HepG2 (cell line): ENCODE measurements around the gene MRPL48. TPM values are rescaled to one million over a fixed set of nuclear protein-coding genes. Genes with fewer than 3 reads are reported as not detected.
A peak's percentile ranks its signal among the peaks of the same experiment; 100 is the strongest.

Experiments
- DMTF1 ChIP-seq: sonication (generic); formaldehyde crosslinking; IDR thresholded peaks from 2 replicates; pipeline ENCODE4 v1.4.0; 2020; ENCODE audit warnings: mild to moderate bottlenecking, missing genetic modification reagents
- FOXP1 ChIP-seq, 2 experiments: fragments of 450-650 bp in 1 of 2; IDR thresholded peaks; 2 replicates each; pipeline ENCODE4 v1.6.1; 2017 to 2018; ENCODE audit warnings: antibody characterized with exemption in 1 of 2
- GRHL1 ChIP-seq: sonication (generic); formaldehyde crosslinking; conservative IDR thresholded peaks from 2 replicates; pipeline ENCODE4 v1.8.0; 2022; ENCODE audit warnings: missing genetic modification reagents
- KLF16 ChIP-seq, 2 experiments: sonication (generic) in 1 of 2; formaldehyde crosslinking in 1 of 2; IDR thresholded peaks; 2 replicates each; pipeline versions ENCODE4 v1.6.1 to v1.8.0; 2016 to 2023; ENCODE audit warnings: missing genetic modification reagents in 2 of 2, missing compliant biosample characterization in 1 of 2
- NR3C1 ChIP-seq: sonication (generic); formaldehyde crosslinking; IDR thresholded peaks from 2 replicates; pipeline ENCODE4 v1.4.0; 2020; ENCODE audit warnings: missing genetic modification reagents
- POGZ ChIP-seq: sonication (generic); formaldehyde crosslinking; IDR thresholded peaks from 2 replicates; pipeline ENCODE4 v1.4.0; 2020; ENCODE audit warnings: mild to moderate bottlenecking, missing genetic modification reagents
- RARA ChIP-seq: IDR thresholded peaks from 2 replicates; pipeline ENCODE4 v1.6.1; 2016; ENCODE audit warnings: missing genetic modification reagents, missing compliant biosample characterization
- RFXANK ChIP-seq: IDR thresholded peaks from 2 replicates; pipeline ENCODE4 v1.6.1; 2016
- SNAI1 ChIP-seq: sonication (generic); formaldehyde crosslinking; IDR thresholded peaks from 2 replicates; pipeline ENCODE4 v1.5.0; 2020; ENCODE audit warnings: mild to moderate bottlenecking, missing genetic modification reagents, borderline replicate concordance
- SRY ChIP-seq: sonication (generic); formaldehyde crosslinking; IDR thresholded peaks from 2 replicates; pipeline ENCODE4 v1.8.0; 2022; ENCODE audit warnings: mild to moderate bottlenecking, missing genetic modification reagents
- TFDP2 ChIP-seq: sonication (generic); formaldehyde crosslinking; IDR thresholded peaks from 2 replicates; pipeline ENCODE4 v1.4.0; 2020; ENCODE audit warnings: missing genetic modification reagents
- UBTF ChIP-seq: sonication (generic); formaldehyde crosslinking; IDR thresholded peaks from 2 replicates; pipeline ENCODE4 v1.4.0; 2020; ENCODE audit warnings: mild to moderate bottlenecking, missing genetic modification reagents
- ZNF564 ChIP-seq: sonication (generic); formaldehyde crosslinking; IDR thresholded peaks from 2 replicates; pipeline ENCODE4 v1.8.1; 2023; ENCODE audit warnings: mild to moderate bottlenecking, missing genetic modification reagents
- ZNF883 ChIP-seq: sonication (generic); formaldehyde crosslinking; IDR thresholded peaks from 2 replicates; pipeline ENCODE4 v1.5.1; 2020; ENCODE audit warnings: mild to moderate bottlenecking, missing genetic modification reagents; ENCODE audit errors: not compliant biosample characterization
- polyA plus RNA-seq, 8 experiments: library from polyadenylated mRNA; depleted of rRNA in 3 of 8; stranded (reverse) in 7 of 8; unstranded in 1 of 8; fragments of >200 nt; fragmentation: Illumina TruSeq in 4 of 8; extraction: Trizol in 4 of 8; gene quantifications; 2 replicates each; pipeline versions ENCODE4 v1.2.1 to v1.2.3, GENCODE V29; 2011 to 2016; ENCODE audit warnings: low read depth in 4 of 8, missing spikeins in 1 of 8, mixed read lengths in 1 of 8; ENCODE audit not compliant: insufficient read depth in 1 of 8
- total RNA-seq, 5 experiments: library from RNA; depleted of rRNA; stranded (reverse); fragments of >200 nt; fragmentation: Illumina TruSeq; extraction: Trizol; gene quantifications; 2 replicates each; pipeline ENCODE4 v1.2.3, GENCODE V29; 2016; ENCODE audit warnings: low read depth in 1 of 5
- TF ChIP-seq, protein P1 (sequence below): sonication (generic); formaldehyde crosslinking; IDR thresholded peaks from 2 replicates; pipeline ENCODE4 v1.4.0; 2020; ENCODE audit warnings: missing genetic modification reagents, mild to moderate bottlenecking, borderline replicate concordance
- TF ChIP-seq, protein P2 (sequence below): sonication (generic); formaldehyde crosslinking; IDR thresholded peaks from 2 replicates; pipeline ENCODE4 v1.9.0; 2021; ENCODE audit warnings: missing genetic modification reagents, mild to moderate bottlenecking, borderline replicate concordance

MRPL48 gene
- total and polyA plus RNA-seq, 2 of the 13 experiments (the other 11 are each of a cell fraction or from before 2014, with no cell fraction given), result 61.2 to 67.9 TPM

- TF ChIP-seq, protein P1, sequence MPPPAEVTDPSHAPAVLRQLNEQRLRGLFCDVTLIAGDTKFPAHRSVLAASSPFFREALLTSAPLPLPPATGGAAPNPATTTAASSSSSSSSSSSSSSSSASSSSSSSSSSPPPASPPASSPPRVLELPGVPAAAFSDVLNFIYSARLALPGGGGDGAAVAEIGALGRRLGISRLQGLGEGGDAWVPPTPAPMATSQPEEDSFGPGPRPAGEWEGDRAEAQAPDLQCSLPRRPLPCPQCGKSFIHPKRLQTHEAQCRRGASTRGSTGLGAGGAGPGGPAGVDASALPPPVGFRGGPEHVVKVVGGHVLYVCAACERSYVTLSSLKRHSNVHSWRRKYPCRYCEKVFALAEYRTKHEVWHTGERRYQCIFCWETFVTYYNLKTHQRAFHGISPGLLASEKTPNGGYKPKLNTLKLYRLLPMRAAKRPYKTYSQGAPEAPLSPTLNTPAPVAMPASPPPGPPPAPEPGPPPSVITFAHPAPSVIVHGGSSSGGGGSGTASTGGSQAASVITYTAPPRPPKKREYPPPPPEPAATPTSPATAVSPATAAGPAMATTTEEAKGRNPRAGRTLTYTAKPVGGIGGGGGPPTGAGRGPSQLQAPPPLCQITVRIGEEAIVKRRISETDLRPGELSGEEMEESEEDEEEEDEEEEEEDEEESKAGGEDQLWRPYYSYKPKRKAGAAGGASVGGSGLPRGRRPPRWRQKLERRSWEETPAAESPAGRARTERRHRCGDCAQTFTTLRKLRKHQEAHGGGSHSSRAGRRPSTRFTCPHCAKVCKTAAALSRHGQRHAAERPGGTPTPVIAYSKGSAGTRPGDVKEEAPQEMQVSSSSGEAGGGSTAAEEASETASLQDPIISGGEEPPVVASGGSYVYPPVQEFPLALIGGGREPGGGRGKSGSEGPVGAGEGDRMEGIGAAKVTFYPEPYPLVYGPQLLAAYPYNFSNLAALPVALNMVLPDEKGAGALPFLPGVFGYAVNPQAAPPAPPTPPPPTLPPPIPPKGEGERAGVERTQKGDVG (CRISPR knock-in tag), result no peak
- no peak for TF ChIP-seq SRY (CRISPR knock-in tag)
- TF ChIP-seq KLF16 (CRISPR knock-in tag; IDR thresholded peaks at IDR 0.05), result 0 out of 4 replicates have a peak, but pooled peaks of 1 of the 2 experiments have one; percentile 14
- TF ChIP-seq RARA (CRISPR knock-in tag), result peak; percentile 90
- TF ChIP-seq POGZ (CRISPR knock-in tag), result no peak
- no peak for TF ChIP-seq GRHL1 (CRISPR knock-in tag)
- no peak for TF ChIP-seq FOXP1 (IDR thresholded peaks at IDR 0.05)
- peak; percentile 38; the same call in 1 of the 2 replicates for TF ChIP-seq FOXP1 (CRISPR knock-in tag; IDR thresholded peaks at IDR 0.05)
- TF ChIP-seq ZNF883 (CRISPR knock-in tag), result no peak
- TF ChIP-seq NR3C1, result no peak
- TF ChIP-seq DMTF1 (CRISPR knock-in tag), result no peak
- TF ChIP-seq ZNF564, result no peak
- no peak for TF ChIP-seq TFDP2 (CRISPR knock-in tag)
- TF ChIP-seq UBTF (CRISPR knock-in tag), result no peak
- TF ChIP-seq RFXANK (CRISPR knock-in tag), result no peak
- TF ChIP-seq, protein P2, sequence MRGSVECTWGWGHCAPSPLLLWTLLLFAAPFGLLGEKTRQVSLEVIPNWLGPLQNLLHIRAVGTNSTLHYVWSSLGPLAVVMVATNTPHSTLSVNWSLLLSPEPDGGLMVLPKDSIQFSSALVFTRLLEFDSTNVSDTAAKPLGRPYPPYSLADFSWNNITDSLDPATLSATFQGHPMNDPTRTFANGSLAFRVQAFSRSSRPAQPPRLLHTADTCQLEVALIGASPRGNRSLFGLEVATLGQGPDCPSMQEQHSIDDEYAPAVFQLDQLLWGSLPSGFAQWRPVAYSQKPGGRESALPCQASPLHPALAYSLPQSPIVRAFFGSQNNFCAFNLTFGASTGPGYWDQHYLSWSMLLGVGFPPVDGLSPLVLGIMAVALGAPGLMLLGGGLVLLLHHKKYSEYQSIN (CRISPR knock-in tag), result no peak
- TF ChIP-seq SNAI1 (CRISPR knock-in tag), result no peak
Observed at GRCh38 chr11:73748300-73748699, 39.4 kb upstream of the MRPL48 start (continued).
